ENCODE measurements around the gene ZCCHC7.

Gene ZCCHC7

DNA sequence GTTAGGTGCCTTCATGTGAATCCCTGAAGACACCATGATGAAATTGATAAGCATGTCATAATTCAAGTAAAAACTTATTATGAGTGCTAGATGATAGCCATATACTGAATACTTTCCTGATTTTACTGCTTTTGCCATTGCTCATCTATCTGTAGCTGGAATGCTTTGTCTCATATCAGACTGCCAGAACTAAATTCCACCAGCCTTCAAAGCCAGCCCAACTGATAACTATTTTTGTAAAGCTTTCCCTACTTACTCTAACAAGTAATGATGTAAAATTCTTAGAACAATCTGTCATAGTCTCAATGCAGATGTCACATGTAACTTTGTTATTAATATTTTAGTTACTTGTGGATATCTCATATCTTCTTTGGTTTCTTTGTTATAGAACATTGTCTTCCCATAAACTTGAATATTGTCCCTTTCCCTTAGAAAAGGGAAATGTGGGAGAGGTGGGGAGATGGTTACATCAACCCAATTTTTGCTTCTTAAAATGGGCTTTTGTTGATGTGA is 128.3 kb downstream of the ZCCHC7 start:
- TF ChIP-seq CTCF (IDR thresholded peaks at IDR 0.05; ENCODE audit: insufficient read depth, low read depth, low read length, missing control alignments): no peak
- no peak for DNase-seq (ENCODE audit: low read depth)
- H3K4me3 ChIP-seq (ENCODE audit: low read depth, low read length): no peak overlapping the region

- no peak for TF ChIP-seq CTCF (IDR thresholded peaks at IDR 0.05; ENCODE audit: insufficient read depth, low read depth, low read length, missing control alignments)
- H3K4me3 ChIP-seq (ENCODE audit: low read depth, low read length): no peak overlapping the region
- DNase-seq (ENCODE audit: low read depth): no peak
Observed at GRCh38 chr9:37251452-37251851, 131.1 kb downstream of the ZCCHC7 start.

- DNase-seq (ENCODE audit: low read depth): no peak
Observed at GRCh38 chr9:37253377-37253937, 133.1 kb downstream of the ZCCHC7 start.

DNA sequence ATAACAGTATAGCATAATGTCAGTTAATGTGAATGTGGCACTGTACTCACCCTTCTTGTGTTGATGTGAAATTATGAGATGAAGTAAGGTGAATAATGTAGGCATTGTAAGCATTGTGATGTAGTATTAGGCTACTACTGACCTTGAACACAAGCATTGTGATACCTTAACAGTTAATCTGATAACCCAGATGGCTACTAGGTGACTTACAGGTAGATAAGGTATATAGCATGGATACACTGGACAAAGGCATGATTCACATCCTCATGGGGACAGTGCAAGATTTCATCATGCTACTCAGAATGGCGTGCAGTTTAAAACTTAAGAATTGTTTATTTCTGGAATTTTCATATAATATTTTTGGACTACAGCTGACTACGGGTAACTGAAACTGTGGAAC is 134.8 kb downstream of the ZCCHC7 start:
- no peak for TF ChIP-seq CTCF (IDR thresholded peaks at IDR 0.05; ENCODE audit: insufficient read depth, low read depth, low read length, missing control alignments)
- no peak for DNase-seq (ENCODE audit: low read depth)
- no peak overlapping the region for H3K4me3 ChIP-seq (ENCODE audit: low read depth, low read length)

More at GRCh38 chr9:37253377-37253937, 133.1 kb downstream of the ZCCHC7 start:
- H3K4me3 ChIP-seq (ENCODE audit: low read depth, low read length): no peak overlapping the region
- no peak for TF ChIP-seq CTCF (IDR thresholded peaks at IDR 0.05; ENCODE audit: insufficient read depth, low read depth, low read length, missing control alignments)

- no peak overlapping the region for H3K4me3 ChIP-seq (ENCODE audit: low read depth, low read length)
- DNase-seq (ENCODE audit: low read depth): no peak
- TF ChIP-seq CTCF (IDR thresholded peaks at IDR 0.05; ENCODE audit: insufficient read depth, low read depth, low read length, missing control alignments): no peak
Observed at GRCh38 chr9:37255944-37256862, 135.8 kb downstream of the ZCCHC7 start.

- H3K4me3 ChIP-seq (ENCODE audit: low read depth, low read length): no peak overlapping the region
- DNase-seq (ENCODE audit: low read depth): no peak
- TF ChIP-seq CTCF (IDR thresholded peaks at IDR 0.05; ENCODE audit: insufficient read depth, low read depth, low read length, missing control alignments): no peak
Observed at GRCh38 chr9:37259951-37260350, 139.6 kb downstream of the ZCCHC7 start.
